ENCODE data around the gene SPX. TPM values are rescaled to one million over a fixed set of nuclear protein-coding genes. Genes with fewer than 3 reads are reported as not detected.

Gene SPX
- polyA plus RNA-seq, 1 of the 3 experiments (the other 2 are of a cell fraction): not detected

DNA sequence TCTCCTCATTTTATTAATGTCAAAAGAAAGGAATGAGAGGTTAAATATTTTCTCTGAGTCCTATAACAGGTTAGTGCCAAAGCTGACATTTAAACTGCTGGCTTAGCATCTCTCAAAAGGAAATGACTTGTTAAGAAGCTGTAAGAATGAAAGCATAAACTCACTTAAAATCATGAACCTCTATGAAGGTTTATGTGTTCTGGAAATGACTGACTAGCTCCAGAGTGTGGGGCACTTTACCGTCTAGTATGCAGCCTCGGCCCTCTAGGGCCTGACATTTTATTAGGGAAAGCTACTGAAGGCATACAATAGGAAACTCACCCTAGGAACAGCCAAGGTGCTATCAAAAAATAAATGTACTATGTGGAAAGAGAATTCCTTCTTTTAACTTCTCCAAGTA is 35.1 kb downstream of the SPX start:
- POLR2A ChIA-PET: no interaction called here
- Histone ChIP-seq H3K4me2 (no peak overlapping the region), H3K4me1 (ENCODE audit: control insufficient read depth in 1 of 2, insufficient read depth in 2 of 2, low read depth in 1 of 2, low read length in 1 of 2) (no peaks in the 10 kb centered on the region), H3K9ac (no peak overlapping the region), H3K27ac (ENCODE audit: low read depth in 2 of 2, low read length in 1 of 2) (no peak overlapping the region), H3K27me3 (ENCODE audit: insufficient read depth) (no peaks in the 10 kb centered on the region), H4K20me1 (ENCODE audit: insufficient read depth) (no peaks in the 10 kb centered on the region), H3K79me2 (ENCODE audit: insufficient read depth) (no peaks in the 10 kb centered on the region), H2AFZ (ENCODE audit: low read depth) (no peak overlapping the region), H3K9me2 (no peaks in the 10 kb centered on the region), H3K36me3 (replicated peaks in 1 of 2; ENCODE audit: control insufficient read depth in 1 of 2, insufficient read depth in 2 of 2, low read length in 1 of 2) (no peaks in the 10 kb centered on the region), H3K4me3 (ENCODE audit: low read depth in 2 of 2, low read length in 1 of 2) (no peak overlapping the region), H3F3A (replicated peaks; ENCODE audit: insufficient read depth) (no peaks in the 10 kb centered on the region), H3K9me3 (no peaks in the 10 kb centered on the region)
- 3% methylated on average over 2 of the region's 2 CpGs for WGBS (ENCODE audit: low lambda C conversion rate)
- no peak for DNase-seq
- CTCF ChIA-PET: no interaction called here
- TF ChIP-seq NFIC (IDR thresholded peaks at IDR 0.05; ENCODE audit: borderline replicate concordance): no peak
- no peak for TF ChIP-seq GABPA (IDR thresholded peaks at IDR 0.05; ENCODE audit: low read depth)
- TF ChIP-seq ELF1 (IDR thresholded peaks at IDR 0.05): no peak
- no peak for TF ChIP-seq POLR2AphosphoS5 (IDR thresholded peaks at IDR 0.05; ENCODE audit: low read depth, low read length)
- TF ChIP-seq, protein P1, sequence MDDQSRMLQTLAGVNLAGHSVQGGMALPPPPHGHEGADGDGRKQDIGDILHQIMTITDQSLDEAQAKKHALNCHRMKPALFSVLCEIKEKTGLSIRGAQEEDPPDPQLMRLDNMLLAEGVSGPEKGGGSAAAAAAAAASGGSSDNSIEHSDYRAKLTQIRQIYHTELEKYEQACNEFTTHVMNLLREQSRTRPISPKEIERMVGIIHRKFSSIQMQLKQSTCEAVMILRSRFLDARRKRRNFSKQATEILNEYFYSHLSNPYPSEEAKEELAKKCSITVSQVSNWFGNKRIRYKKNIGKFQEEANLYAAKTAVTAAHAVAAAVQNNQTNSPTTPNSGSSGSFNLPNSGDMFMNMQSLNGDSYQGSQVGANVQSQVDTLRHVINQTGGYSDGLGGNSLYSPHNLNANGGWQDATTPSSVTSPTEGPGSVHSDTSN (IDR thresholded peaks at IDR 0.05): no peak
- TF ChIP-seq RAD21 (IDR thresholded peaks at IDR 0.05; ENCODE audit: low read length): no peak
- no peak for TF ChIP-seq JUND (IDR thresholded peaks at IDR 0.05)
- TF ChIP-seq, protein P2, sequence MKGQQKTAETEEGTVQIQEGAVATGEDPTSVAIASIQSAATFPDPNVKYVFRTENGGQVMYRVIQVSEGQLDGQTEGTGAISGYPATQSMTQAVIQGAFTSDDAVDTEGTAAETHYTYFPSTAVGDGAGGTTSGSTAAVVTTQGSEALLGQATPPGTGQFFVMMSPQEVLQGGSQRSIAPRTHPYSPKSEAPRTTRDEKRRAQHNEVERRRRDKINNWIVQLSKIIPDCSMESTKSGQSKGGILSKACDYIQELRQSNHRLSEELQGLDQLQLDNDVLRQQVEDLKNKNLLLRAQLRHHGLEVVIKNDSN (IDR thresholded peaks at IDR 0.05; ENCODE audit: borderline replicate concordance, low read depth): no peak
- TF ChIP-seq, protein P3, sequence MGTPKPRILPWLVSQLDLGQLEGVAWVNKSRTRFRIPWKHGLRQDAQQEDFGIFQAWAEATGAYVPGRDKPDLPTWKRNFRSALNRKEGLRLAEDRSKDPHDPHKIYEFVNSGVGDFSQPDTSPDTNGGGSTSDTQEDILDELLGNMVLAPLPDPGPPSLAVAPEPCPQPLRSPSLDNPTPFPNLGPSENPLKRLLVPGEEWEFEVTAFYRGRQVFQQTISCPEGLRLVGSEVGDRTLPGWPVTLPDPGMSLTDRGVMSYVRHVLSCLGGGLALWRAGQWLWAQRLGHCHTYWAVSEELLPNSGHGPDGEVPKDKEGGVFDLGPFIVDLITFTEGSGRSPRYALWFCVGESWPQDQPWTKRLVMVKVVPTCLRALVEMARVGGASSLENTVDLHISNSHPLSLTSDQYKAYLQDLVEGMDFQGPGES (IDR thresholded peaks at IDR 0.05; ENCODE audit: low read depth, low read length): no peak
- no peak for TF ChIP-seq RCOR1 (IDR thresholded peaks at IDR 0.05; ENCODE audit: low read length)
- TF ChIP-seq FOXM1 (IDR thresholded peaks at IDR 0.05; ENCODE audit: low read depth): no peak
- TF ChIP-seq FOXJ3 (CRISPR knock-in tag; IDR thresholded peaks at IDR 0.05): no peak
- no peak for TF ChIP-seq TEAD4 (IDR thresholded peaks at IDR 0.05; ENCODE audit: borderline replicate concordance, insufficient read depth)
- TF ChIP-seq, protein P4, sequence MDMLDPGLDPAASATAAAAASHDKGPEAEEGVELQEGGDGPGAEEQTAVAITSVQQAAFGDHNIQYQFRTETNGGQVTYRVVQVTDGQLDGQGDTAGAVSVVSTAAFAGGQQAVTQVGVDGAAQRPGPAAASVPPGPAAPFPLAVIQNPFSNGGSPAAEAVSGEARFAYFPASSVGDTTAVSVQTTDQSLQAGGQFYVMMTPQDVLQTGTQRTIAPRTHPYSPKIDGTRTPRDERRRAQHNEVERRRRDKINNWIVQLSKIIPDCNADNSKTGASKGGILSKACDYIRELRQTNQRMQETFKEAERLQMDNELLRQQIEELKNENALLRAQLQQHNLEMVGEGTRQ (IDR thresholded peaks at IDR 0.05; ENCODE audit: borderline replicate concordance, low read depth, low read length): no peak
- TF ChIP-seq, protein P5, sequence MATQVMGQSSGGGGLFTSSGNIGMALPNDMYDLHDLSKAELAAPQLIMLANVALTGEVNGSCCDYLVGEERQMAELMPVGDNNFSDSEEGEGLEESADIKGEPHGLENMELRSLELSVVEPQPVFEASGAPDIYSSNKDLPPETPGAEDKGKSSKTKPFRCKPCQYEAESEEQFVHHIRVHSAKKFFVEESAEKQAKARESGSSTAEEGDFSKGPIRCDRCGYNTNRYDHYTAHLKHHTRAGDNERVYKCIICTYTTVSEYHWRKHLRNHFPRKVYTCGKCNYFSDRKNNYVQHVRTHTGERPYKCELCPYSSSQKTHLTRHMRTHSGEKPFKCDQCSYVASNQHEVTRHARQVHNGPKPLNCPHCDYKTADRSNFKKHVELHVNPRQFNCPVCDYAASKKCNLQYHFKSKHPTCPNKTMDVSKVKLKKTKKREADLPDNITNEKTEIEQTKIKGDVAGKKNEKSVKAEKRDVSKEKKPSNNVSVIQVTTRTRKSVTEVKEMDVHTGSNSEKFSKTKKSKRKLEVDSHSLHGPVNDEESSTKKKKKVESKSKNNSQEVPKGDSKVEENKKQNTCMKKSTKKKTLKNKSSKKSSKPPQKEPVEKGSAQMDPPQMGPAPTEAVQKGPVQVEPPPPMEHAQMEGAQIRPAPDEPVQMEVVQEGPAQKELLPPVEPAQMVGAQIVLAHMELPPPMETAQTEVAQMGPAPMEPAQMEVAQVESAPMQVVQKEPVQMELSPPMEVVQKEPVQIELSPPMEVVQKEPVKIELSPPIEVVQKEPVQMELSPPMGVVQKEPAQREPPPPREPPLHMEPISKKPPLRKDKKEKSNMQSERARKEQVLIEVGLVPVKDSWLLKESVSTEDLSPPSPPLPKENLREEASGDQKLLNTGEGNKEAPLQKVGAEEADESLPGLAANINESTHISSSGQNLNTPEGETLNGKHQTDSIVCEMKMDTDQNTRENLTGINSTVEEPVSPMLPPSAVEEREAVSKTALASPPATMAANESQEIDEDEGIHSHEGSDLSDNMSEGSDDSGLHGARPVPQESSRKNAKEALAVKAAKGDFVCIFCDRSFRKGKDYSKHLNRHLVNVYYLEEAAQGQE (IDR thresholded peaks at IDR 0.05; ENCODE audit: low read depth, low read length): no peak
- TF ChIP-seq, protein P6, sequence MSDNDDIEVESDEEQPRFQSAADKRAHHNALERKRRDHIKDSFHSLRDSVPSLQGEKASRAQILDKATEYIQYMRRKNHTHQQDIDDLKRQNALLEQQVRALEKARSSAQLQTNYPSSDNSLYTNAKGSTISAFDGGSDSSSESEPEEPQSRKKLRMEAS (IDR thresholded peaks at IDR 0.05; ENCODE audit: low read depth): no peak

Data from SK-N-SH (cell line).